MM.1S (cell line): ENCODE results near the gene RSBN1L.

Source experiments
- DNase-seq: peaks from one replicate; pipeline ENCODE4 v3.0.0-alpha.2; 2015
- H2AFZ ChIP-seq: fragments of 300-600 bp; sonication (generic); 2 replicates; pipeline ENCODE4 v1.6.0; 2016; ENCODE audit warnings: antibody characterized with exemption, low read length
- H3F3A ChIP-seq: fragments of 300-600 bp; sonication (generic); 2 replicates; pipeline ENCODE4 v1.6.1; 2016; ENCODE audit warnings: mild to moderate bottlenecking, antibody characterized with exemption, low read length, moderate library complexity, mixed read lengths; ENCODE audit not compliant: insufficient read depth
- H3K27ac ChIP-seq: fragments of 300-600 bp; sonication (generic); 2 replicates; pipeline ENCODE4 v1.5.1; 2016; ENCODE audit warnings: mild to moderate bottlenecking, low read length
- H3K27me3 ChIP-seq: fragments of 300-600 bp; sonication (generic); replicated peaks from 2 replicates; pipeline ENCODE4 v1.6.0; 2016; ENCODE audit warnings: low read length; ENCODE audit not compliant: insufficient read depth
- H3K36me3 ChIP-seq: fragments of 300-600 bp; sonication (generic); replicated peaks from 2 replicates; pipeline ENCODE4 v1.6.1; 2016; ENCODE audit warnings: mild to moderate bottlenecking, low read length, mixed read lengths; ENCODE audit not compliant: insufficient read depth
- H3K4me1 ChIP-seq: fragments of 300-600 bp; sonication (generic); 2 replicates; pipeline ENCODE4 v1.6.1; 2016; ENCODE audit warnings: low read length, mixed read lengths
- H3K4me2 ChIP-seq: fragments of 300-600 bp; sonication (generic); 2 replicates; pipeline ENCODE4 v1.6.0; 2016; ENCODE audit warnings: low read depth, low read length
- H3K4me3 ChIP-seq: fragments of 300-600 bp; sonication (generic); 2 replicates; pipeline ENCODE4 v1.5.1; 2016; ENCODE audit warnings: low read length, mixed read lengths
- H3K79me2 ChIP-seq: fragments of 300-600 bp; sonication (generic); 2 replicates; pipeline ENCODE4 v1.6.1; 2016; ENCODE audit warnings: mixed run types, low read length, mixed read lengths
- H3K9ac ChIP-seq: fragments of 300-600 bp; sonication (generic); 2 replicates; pipeline ENCODE4 v1.6.1; 2016; ENCODE audit warnings: low read length, mixed read lengths
- H3K9me2 ChIP-seq: fragments of 300-600 bp; sonication (generic); replicated peaks from 2 replicates; pipeline ENCODE4 v1.6.1; 2016; ENCODE audit warnings: mild to moderate bottlenecking, low read length, mixed read lengths; ENCODE audit not compliant: insufficient read depth
- H3K9me3 ChIP-seq: fragments of 300-600 bp; sonication (generic); replicated peaks from 2 replicates; pipeline ENCODE4 v1.6.1; 2016; ENCODE audit warnings: mild to moderate bottlenecking, low read length, mixed read lengths; ENCODE audit not compliant: insufficient read depth
- H4K20me1 ChIP-seq: fragments of 300-600 bp; sonication (generic); 2 replicates; pipeline ENCODE4 v1.6.1; 2016; ENCODE audit warnings: mild to moderate bottlenecking, low read length, moderate library complexity, mixed read lengths; ENCODE audit not compliant: insufficient read depth
- CTCF ChIP-seq: fragments of 300-600 bp; sonication (generic); IDR thresholded peaks from 2 replicates; pipeline ENCODE4 v1.5.1; 2016; ENCODE audit warnings: antibody characterized with exemption, low read length, mixed read lengths
- EZH2 ChIP-seq: fragments of 300-600 bp; sonication (generic); optimal IDR thresholded peaks from 2 replicates; pipeline ENCODE3; 2017; ENCODE audit warnings: low read depth, mild to moderate bottlenecking, antibody characterized with exemption, low read length, mixed read lengths
- EZH2phosphoT487 ChIP-seq: fragments of 300-600 bp; sonication (generic); IDR thresholded peaks from 2 replicates; pipeline ENCODE4 v1.6.1; 2018; ENCODE audit warnings: antibody characterized with exemption, low read length

Gene RSBN1L

GRCh38 chr7:77760809-77761453 lies 64.7 kb downstream of the RSBN1L start:
- Histone ChIP-seq H3K9me2 (no peaks in the 10 kb centered on the region), H3F3A (peaks cover 11% of the 10 kb centered on the region; the same call in 1 of the 2 replicates), H3K9ac (no peak overlapping the region), H3K9me3 (no peaks in the 10 kb centered on the region), H2AFZ (no peak overlapping the region), H4K20me1 (peaks cover 11% of the 10 kb centered on the region; the same call in 1 of the 2 replicates), H3K27me3 (no peaks in the 10 kb centered on the region), H3K79me2 (peaks cover 77% of the 10 kb centered on the region), H3K36me3 (no peaks in the 10 kb centered on the region), H3K4me3 (no peak overlapping the region), H3K4me1 (peaks cover 7% of the 10 kb centered on the region; the same call in 1 of the 2 replicates), H3K27ac (no peak overlapping the region), H3K4me2 (no peak overlapping the region)
- TF ChIP-seq CTCF (no peak), EZH2phosphoT487 (no peak), EZH2 (no peak)
- DNase-seq: no peak

- TF ChIP-seq EZH2: no peak
- TF ChIP-seq EZH2phosphoT487: no peak
- TF ChIP-seq CTCF: no peak
- Histone ChIP-seq H3K4me2 (no peak overlapping the region), H3K27ac (no peak overlapping the region), H4K20me1 (no peaks in the 10 kb centered on the region; the same call in 1 of the 2 replicates), H3K9ac (no peak overlapping the region), H3K9me3 (no peaks in the 10 kb centered on the region), H3K4me1 (no peaks in the 10 kb centered on the region), H3K9me2 (no peaks in the 10 kb centered on the region), H3K27me3 (no peaks in the 10 kb centered on the region), H3K36me3 (peaks cover 3% of the 10 kb centered on the region; the same call in 1 of the 2 replicates), H3F3A (no peaks in the 10 kb centered on the region), H2AFZ (no peak overlapping the region), H3K79me2 (peaks cover 48% of the 10 kb centered on the region), H3K4me3 (no peak overlapping the region)
- DNase-seq: no peak
Observed at GRCh38 chr7:77765481-77765880, 69.2 kb downstream of the RSBN1L start.

- Histone ChIP-seq H3K4me3 (no peak overlapping the region), H3K36me3 (peaks cover 3% of the 10 kb centered on the region; the same call in 1 of the 2 replicates), H3K9ac (no peak overlapping the region), H3K27me3 (no peaks in the 10 kb centered on the region), H3K4me1 (no peaks in the 10 kb centered on the region), H3K4me2 (no peak overlapping the region), H3K27ac (no peak overlapping the region), H3F3A (no peaks in the 10 kb centered on the region), H4K20me1 (no peaks in the 10 kb centered on the region; the same call in 1 of the 2 replicates), H2AFZ (no peak overlapping the region), H3K9me3 (no peaks in the 10 kb centered on the region), H3K79me2 (peaks cover 41% of the 10 kb centered on the region), H3K9me2 (no peaks in the 10 kb centered on the region)
- TF ChIP-seq EZH2phosphoT487 (no peak), EZH2 (no peak), CTCF (no peak)
- DNase-seq: no peak
Observed at GRCh38 chr7:77765906-77766800, 69.9 kb downstream of the RSBN1L start.
